ENCODE data around the gene DCAF17. TPM values are rescaled to one million over a fixed set of nuclear protein-coding genes. Genes with fewer than 3 reads are reported as not detected.

DCAF17 gene
- total and polyA plus RNA-seq, 2 of the 13 experiments (the other 11 are each of a cell fraction or from before 2014, with no cell fraction given), result 13.7 to 30.0 TPM

DNA sequence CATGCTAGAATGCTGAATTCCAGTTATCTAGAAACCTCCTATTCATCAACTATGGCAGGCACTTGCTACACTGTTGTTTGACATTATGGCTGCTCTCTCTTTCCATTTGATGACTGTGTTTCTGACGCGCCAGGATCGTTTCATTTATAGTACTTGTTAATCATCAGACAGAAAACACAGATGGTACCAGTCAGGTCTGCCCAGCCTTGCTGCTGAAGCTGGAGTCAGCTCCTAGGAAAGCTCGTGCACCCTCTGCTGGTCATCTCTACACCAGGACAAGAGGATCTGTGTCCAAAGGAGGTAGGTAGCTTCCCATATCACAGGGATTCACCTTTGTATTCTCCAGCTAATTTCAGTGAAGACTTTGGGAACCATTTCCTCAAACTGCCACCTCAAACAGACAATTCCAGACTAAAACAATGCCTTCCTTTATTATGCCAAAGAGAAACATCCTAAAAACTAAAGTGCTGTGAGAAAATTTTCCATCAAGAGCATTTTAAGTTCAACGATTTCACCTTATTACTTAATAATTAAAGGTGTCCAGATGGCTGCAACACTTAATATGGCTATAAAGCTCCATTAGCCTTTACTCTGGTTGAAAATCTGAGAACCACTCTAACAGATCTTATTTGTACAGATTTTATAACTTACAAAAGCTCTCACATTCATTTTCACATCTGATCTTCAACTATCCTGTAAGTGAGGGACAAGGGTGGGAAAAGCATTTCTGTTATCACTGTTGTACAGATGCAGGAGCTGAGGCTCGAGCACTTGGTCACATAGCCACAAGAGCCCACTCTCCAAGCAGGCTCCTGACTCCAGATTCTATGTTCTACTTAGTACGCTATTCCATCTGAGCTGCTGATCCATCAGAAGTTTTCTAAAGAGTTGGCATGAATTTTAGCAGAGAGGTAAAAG is 17.8 kb upstream of the DCAF17 start (continued):
- TF ChIP-seq, protein P1, sequence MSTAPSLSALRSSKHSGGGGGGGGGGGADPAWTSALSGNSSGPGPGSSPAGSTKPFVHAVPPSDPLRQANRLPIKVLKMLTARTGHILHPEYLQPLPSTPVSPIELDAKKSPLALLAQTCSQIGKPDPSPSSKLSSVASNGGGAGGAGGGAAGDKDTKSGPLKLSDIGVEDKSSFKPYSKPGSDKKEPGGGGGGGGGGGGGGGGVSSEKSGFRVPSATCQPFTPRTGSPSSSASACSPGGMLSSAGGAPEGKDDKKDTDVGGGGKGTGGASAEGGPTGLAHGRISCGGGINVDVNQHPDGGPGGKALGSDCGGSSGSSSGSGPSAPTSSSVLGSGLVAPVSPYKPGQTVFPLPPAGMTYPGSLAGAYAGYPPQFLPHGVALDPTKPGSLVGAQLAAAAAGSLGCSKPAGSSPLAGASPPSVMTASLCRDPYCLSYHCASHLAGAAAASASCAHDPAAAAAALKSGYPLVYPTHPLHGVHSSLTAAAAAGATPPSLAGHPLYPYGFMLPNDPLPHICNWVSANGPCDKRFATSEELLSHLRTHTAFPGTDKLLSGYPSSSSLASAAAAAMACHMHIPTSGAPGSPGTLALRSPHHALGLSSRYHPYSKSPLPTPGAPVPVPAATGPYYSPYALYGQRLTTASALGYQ (CRISPR knock-in tag; IDR thresholded peaks at IDR 0.05), result no peak
- TF ChIP-seq SALL1 (CRISPR knock-in tag; IDR thresholded peaks at IDR 0.05) (peak; percentile 62), TCF7L2 (IDR thresholded peaks at IDR 0.05; ENCODE audit: low read depth, low read length) (no peak), ZKSCAN8 (CRISPR knock-in tag; IDR thresholded peaks at IDR 0.05; ENCODE audit: borderline replicate concordance) (no peak), MED1 (CRISPR knock-in tag; IDR thresholded peaks at IDR 0.05) (0 out of 2 replicates have a peak, but pooled peaks have one; percentile 14), SSRP1 (CRISPR knock-in tag; IDR thresholded peaks at IDR 0.05) (peak; percentile 96), ZBTB1 (CRISPR knock-in tag; IDR thresholded peaks at IDR 0.05; ENCODE audit: borderline replicate concordance) (no peak), LCORL (IDR thresholded peaks at IDR 0.05) (no peak), LCORL (CRISPR knock-in tag; IDR thresholded peaks at IDR 0.05) (peak; percentile 31; the same call in 1 of the 2 replicates), ZNF652 (CRISPR knock-in tag; IDR thresholded peaks at IDR 0.05; ENCODE audit: borderline replicate concordance, low read depth) (no peak), ZNF367 (CRISPR knock-in tag; IDR thresholded peaks at IDR 0.05; ENCODE audit: borderline replicate concordance) (no peak), ZNF383 (CRISPR knock-in tag; IDR thresholded peaks at IDR 0.05; ENCODE audit: borderline replicate concordance) (no peak), ZNF24 (IDR thresholded peaks at IDR 0.05) (peak; percentile 44; the same call in 1 of the 2 replicates), ZNF460 (CRISPR knock-in tag; IDR thresholded peaks at IDR 0.05; ENCODE audit: borderline replicate concordance) (no peak)
- TF ChIP-seq, protein P2, sequence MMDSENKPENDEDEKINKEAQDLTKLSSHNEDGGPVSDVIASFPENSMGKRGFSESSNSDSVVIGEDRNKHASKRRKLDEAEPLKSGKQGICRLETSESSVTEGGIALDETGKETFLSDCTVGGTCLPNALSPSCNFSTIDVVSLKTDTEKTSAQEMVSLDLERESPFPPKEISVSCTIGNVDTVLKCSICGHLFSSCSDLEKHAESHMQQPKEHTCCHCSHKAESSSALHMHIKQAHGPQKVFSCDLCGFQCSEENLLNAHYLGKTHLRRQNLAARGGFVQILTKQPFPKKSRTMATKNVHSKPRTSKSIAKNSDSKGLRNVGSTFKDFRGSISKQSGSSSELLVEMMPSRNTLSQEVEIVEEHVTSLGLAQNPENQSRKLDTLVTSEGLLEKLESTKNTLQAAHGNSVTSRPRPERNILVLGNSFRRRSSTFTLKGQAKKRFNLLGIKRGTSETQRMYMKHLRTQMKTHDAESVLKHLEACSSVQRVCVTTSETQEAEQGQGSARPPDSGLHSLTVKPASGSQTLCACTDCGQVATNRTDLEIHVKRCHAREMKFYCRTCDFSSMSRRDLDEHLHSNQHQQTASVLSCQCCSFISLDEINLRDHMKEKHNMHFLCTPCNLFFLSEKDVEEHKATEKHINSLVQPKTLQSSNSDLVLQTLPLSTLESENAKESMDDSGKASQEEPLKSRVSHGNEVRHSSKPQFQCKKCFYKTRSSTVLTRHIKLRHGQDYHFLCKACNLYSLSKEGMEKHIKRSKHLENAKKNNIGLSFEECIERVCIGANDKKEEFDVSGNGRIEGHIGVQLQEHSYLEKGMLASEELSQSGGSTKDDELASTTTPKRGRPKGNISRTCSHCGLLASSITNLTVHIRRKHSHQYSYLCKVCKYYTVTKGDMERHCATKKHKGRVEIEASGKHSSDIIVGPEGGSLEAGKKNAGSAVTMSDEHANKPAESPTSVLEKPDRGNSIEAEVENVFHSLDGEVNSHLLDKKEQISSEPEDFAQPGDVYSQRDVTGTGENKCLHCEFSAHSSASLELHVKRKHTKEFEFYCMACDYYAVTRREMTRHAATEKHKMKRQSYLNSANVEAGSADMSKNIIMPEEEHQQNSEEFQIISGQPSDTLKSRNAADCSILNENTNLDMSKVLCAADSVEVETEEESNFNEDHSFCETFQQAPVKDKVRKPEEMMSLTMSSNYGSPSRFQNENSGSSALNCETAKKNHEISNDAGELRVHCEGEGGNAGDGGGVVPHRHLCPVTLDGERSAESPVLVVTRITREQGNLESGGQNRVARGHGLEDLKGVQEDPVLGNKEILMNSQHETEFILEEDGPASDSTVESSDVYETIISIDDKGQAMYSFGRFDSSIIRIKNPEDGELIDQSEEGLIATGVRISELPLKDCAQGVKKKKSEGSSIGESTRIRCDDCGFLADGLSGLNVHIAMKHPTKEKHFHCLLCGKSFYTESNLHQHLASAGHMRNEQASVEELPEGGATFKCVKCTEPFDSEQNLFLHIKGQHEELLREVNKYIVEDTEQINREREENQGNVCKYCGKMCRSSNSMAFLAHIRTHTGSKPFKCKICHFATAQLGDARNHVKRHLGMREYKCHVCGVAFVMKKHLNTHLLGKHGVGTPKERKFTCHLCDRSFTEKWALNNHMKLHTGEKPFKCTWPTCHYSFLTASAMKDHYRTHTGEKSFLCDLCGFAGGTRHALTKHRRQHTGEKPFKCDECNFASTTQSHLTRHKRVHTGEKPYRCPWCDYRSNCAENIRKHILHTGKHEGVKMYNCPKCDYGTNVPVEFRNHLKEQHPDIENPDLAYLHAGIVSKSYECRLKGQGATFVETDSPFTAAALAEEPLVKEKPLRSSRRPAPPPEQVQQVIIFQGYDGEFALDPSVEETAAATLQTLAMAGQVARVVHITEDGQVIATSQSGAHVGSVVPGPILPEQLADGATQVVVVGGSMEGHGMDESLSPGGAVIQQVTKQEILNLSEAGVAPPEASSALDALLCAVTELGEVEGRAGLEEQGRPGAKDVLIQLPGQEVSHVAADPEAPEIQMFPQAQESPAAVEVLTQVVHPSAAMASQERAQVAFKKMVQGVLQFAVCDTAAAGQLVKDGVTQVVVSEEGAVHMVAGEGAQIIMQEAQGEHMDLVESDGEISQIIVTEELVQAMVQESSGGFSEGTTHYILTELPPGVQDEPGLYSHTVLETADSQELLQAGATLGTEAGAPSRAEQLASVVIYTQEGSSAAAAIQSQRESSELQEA (CRISPR knock-in tag; IDR thresholded peaks at IDR 0.05; ENCODE audit: not compliant biosample characterization), result no peak
- TF ChIP-seq, protein P3, sequence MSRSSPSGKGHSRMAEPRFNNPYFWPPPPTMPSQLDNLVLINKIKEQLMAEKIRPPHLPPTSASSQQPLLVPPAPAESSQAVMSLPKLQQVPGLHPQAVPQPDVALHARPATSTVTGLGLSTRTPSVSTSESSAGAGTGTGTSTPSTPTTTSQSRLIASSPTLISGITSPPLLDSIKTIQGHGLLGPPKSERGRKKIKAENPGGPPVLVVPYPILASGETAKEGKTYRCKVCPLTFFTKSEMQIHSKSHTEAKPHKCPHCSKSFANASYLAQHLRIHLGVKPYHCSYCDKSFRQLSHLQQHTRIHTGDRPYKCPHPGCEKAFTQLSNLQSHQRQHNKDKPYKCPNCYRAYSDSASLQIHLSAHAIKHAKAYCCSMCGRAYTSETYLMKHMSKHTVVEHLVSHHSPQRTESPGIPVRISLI (CRISPR knock-in tag; IDR thresholded peaks at IDR 0.05; ENCODE audit: borderline replicate concordance), result no peak
